ENCODE measurements around the gene HADHB. TPM values are rescaled to one million over a fixed set of nuclear protein-coding genes. Genes with fewer than 3 reads are reported as not detected.

Gene HADHB
- total RNA-seq, 1 experiment from 2014 or later = 101 TPM

DNA sequence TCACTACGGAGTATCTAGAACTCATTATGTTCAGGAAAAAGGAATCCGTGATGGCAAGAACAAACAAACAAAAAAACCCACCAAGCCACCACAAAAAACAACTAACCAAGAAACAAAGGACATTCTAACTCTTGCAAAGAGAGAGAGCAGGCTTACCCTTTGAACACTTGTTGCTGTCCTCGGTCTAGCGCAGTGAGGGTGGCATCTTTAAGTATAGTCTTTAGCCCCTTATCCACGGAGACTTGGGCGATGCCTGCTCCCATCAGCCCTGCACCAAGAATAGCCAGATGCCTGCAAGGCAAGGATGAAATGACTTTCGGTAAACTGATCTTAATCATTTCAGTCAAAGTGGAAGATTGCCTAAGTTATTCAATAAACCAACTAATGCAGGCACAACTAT, 40.8 kb upstream of the HADHB start:
- intact Hi-C loops (cut with micrococcal nuclease; ENCODE audit: unreplicated experiment) = no loop called here
- H3K27me3 ChIP-seq (replicated peaks; ENCODE audit: insufficient read depth, low read depth, low read length, poor library complexity) = no peaks in the 10 kb centered on the region
- POLR2A ChIA-PET (ENCODE audit: low non-redundant PET) = no interaction called here
- TF ChIP-seq, protein P1, sequence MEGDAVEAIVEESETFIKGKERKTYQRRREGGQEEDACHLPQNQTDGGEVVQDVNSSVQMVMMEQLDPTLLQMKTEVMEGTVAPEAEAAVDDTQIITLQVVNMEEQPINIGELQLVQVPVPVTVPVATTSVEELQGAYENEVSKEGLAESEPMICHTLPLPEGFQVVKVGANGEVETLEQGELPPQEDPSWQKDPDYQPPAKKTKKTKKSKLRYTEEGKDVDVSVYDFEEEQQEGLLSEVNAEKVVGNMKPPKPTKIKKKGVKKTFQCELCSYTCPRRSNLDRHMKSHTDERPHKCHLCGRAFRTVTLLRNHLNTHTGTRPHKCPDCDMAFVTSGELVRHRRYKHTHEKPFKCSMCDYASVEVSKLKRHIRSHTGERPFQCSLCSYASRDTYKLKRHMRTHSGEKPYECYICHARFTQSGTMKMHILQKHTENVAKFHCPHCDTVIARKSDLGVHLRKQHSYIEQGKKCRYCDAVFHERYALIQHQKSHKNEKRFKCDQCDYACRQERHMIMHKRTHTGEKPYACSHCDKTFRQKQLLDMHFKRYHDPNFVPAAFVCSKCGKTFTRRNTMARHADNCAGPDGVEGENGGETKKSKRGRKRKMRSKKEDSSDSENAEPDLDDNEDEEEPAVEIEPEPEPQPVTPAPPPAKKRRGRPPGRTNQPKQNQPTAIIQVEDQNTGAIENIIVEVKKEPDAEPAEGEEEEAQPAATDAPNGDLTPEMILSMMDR (conservative IDR thresholded peaks at IDR 0.05; ENCODE audit: low read depth, low read length) = no peak
- no peak for TF ChIP-seq EZH2 (IDR thresholded peaks at IDR 0.05; ENCODE audit: borderline replicate concordance, low read depth, low read length, poor library complexity, severe bottlenecking)
- peaks cover 61% of the 10 kb centered on the region for H3K36me3 ChIP-seq (ENCODE audit: insufficient read depth, low read length, poor library complexity, severe bottlenecking)
- DNase-seq (ENCODE audit: low spot score) = no peak
- H3K4me3 ChIP-seq (ENCODE audit: low read depth, low read length, poor library complexity, severe bottlenecking) = no peak overlapping the region
- CTCF ChIA-PET = no interaction called here
- BruUV-seq (replicated peaks) = no TSS peak
- no peak overlapping the region for H3K27ac ChIP-seq (ENCODE audit: low read depth, low read length, poor library complexity, severe bottlenecking)
- H3K4me1 ChIP-seq (ENCODE audit: insufficient read depth, low read length, poor library complexity, severe bottlenecking) = no peaks in the 10 kb centered on the region
- no peaks in the 10 kb centered on the region for H3K9me3 ChIP-seq (ENCODE audit: low read depth, low read length, poor library complexity, severe bottlenecking)

DNA sequence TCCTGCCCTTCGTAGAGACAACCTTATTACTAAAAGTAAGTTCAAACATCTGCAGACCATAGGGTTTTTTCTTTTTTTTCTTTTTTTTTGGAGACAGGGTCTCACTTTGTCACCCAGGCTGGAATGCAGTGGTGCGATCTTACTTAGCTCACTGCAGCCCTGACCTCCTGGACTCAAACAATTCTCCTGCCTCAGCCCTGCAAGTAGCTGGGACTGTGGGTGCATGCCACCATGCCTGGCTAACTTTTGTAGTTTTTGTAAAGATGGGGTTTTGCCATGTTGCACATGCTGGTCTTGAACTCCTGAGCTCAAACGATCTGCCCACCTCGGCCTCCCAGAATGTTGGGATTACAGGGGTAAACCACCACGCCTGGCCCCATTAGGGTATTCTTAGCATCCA, 32.7 kb upstream of the HADHB start:
- CTCF ChIA-PET = no interaction called here
- peaks cover 77% of the 10 kb centered on the region for H3K36me3 ChIP-seq (ENCODE audit: insufficient read depth, low read length, poor library complexity, severe bottlenecking)

DNA sequence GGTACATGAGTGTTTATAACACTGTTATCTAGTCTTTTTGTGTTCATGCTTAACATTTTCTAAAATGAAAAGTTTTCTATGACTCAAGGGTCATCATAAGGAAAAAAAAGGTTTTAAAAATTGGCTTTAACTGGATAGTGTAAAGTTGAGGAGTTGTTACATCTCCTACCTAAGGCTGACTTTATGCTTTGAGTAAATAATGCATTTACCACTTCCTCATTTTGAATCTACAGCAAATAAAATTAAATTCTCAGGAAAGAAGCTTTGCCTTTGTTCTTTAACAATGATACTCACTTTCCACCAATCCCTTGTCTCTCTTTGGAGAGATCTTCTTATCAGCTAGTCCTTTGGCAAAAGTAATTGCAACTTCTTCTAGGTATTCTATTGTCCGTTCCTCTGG, 30.0 kb upstream of the HADHB start:
- ChIA-PET POLR2A (ENCODE audit: low non-redundant PET) (no interaction called here), CTCF (no interaction called here)
- Histone ChIP-seq H3K4me3 (ENCODE audit: low read depth, low read length, poor library complexity, severe bottlenecking) (no peak overlapping the region), H3K9me3 (ENCODE audit: low read depth, low read length, poor library complexity, severe bottlenecking) (peaks cover 10% of the 10 kb centered on the region), H3K27me3 (replicated peaks; ENCODE audit: insufficient read depth, low read depth, low read length, poor library complexity) (no peaks in the 10 kb centered on the region), H3K36me3 (ENCODE audit: insufficient read depth, low read length, poor library complexity, severe bottlenecking) (peaks cover 68% of the 10 kb centered on the region), H3K27ac (ENCODE audit: low read depth, low read length, poor library complexity, severe bottlenecking) (no peak overlapping the region), H3K4me1 (ENCODE audit: insufficient read depth, low read length, poor library complexity, severe bottlenecking) (no peaks in the 10 kb centered on the region)
- DNase-seq (ENCODE audit: low spot score) = no peak
- TF ChIP-seq, protein P1 (conservative IDR thresholded peaks at IDR 0.05; ENCODE audit: low read depth, low read length) = no peak
- TF ChIP-seq EZH2 (IDR thresholded peaks at IDR 0.05; ENCODE audit: borderline replicate concordance, low read depth, low read length, poor library complexity, severe bottlenecking) = no peak
- BruUV-seq (replicated peaks) = no TSS peak
- intact Hi-C loops (cut with micrococcal nuclease; ENCODE audit: unreplicated experiment) = no loop called here

More for the DNA sequence above, 32.7 kb upstream of the HADHB start:
- DNase-seq (ENCODE audit: low spot score) = no peak
- no peak overlapping the region for H3K27ac ChIP-seq (ENCODE audit: low read depth, low read length, poor library complexity, severe bottlenecking)
- intact Hi-C loops (cut with micrococcal nuclease; ENCODE audit: unreplicated experiment) = no loop called here
- POLR2A ChIA-PET (ENCODE audit: low non-redundant PET) = no interaction called here
- no TSS peak for BruUV-seq (replicated peaks)
- H3K9me3 ChIP-seq (ENCODE audit: low read depth, low read length, poor library complexity, severe bottlenecking) = no peaks in the 10 kb centered on the region
- TF ChIP-seq, protein P1 (conservative IDR thresholded peaks at IDR 0.05; ENCODE audit: low read depth, low read length) = no peak
- no peak for TF ChIP-seq EZH2 (IDR thresholded peaks at IDR 0.05; ENCODE audit: borderline replicate concordance, low read depth, low read length, poor library complexity, severe bottlenecking)
- H3K4me1 ChIP-seq (ENCODE audit: insufficient read depth, low read length, poor library complexity, severe bottlenecking) = no peaks in the 10 kb centered on the region
- no peak overlapping the region for H3K4me3 ChIP-seq (ENCODE audit: low read depth, low read length, poor library complexity, severe bottlenecking)
- H3K27me3 ChIP-seq (replicated peaks; ENCODE audit: insufficient read depth, low read depth, low read length, poor library complexity) = no peaks in the 10 kb centered on the region
